Measurements from ENCODE around the gene GGTLC2. TPM values are rescaled to one million over a fixed set of nuclear protein-coding genes. Genes with fewer than 3 reads are reported as not detected.
A peak's percentile ranks its signal among the peaks of the same experiment; 100 is the strongest.
"Not testable (repeated sequence)": the region's sequence is repeated elsewhere in the genome, so short reads cannot be mapped to it uniquely, and the experiment has no call there.

GGTLC2 gene
- total and polyA plus RNA-seq, 7 experiments from 2014 or later = not detected

DNA sequence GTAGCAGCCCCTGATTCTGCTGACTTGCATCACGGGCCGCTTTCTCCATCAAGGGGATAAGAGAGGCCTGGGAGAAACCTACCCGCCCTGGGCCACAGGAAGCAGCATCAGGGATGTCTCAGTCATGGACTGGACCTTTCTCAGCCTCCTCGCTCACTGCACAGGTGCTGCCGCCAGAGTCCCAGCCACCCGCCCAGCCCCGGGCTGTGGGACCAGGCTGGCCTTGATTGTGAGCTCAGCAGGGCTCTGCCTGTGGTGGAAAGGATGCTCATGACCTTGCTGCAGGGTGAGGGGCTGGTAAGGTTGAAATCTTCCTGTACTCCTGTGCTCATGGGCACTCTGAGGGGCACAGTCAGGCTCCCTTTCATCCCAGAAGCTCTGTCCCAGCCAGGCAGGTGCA lies 26.0 kb upstream of the GGTLC2 start:
- no peak for DNase-seq
- Mint-ChIP-seq H3K9me3 (peaks cover 0 to 1% (median 0%) of the 10 kb centered on the region in 11 donors), H3K4me3 (no peak overlapping the region), H3K4me1 (peaks cover 0 to 12% (median 6%) of the 10 kb centered on the region in 7 donors), H3K27me3 (peaks cover 3 to 12% (median 5%) of the 10 kb centered on the region in 5 donors), H3K36me3 (no peaks in the 10 kb centered on the region), H3K27ac (no peak overlapping the region)
- ATAC-seq = no peak
- intact Hi-C loops (cut with micrococcal nuclease) = no loop called here
- Histone ChIP-seq H3K27ac (ENCODE audit: low read depth, low read length) (no peak overlapping the region), H3K27me3 (ENCODE audit: control insufficient read depth in 2 of 2, insufficient read depth in 2 of 2, low read length in 2 of 2) (no peaks in the 10 kb centered on the region), H3K4me1 (ENCODE audit: control insufficient read depth in 2 of 2, insufficient read depth in 2 of 2, low read length in 2 of 2) (no peaks in the 10 kb centered on the region), H3K4me3 (ENCODE audit: low read length) (no peak overlapping the region), H3K36me3 (ENCODE audit: control insufficient read depth in 2 of 3, insufficient read depth in 3 of 3, low read length in 3 of 3) (no peaks in the 10 kb centered on the region), H3K9me3 (ENCODE audit: control insufficient read depth in 2 of 3, low read length in 3 of 3) (no peaks in the 10 kb centered on the region)
- POLR2A ChIA-PET = no interaction called here
- CTCF ChIA-PET = no interaction called here

DNA sequence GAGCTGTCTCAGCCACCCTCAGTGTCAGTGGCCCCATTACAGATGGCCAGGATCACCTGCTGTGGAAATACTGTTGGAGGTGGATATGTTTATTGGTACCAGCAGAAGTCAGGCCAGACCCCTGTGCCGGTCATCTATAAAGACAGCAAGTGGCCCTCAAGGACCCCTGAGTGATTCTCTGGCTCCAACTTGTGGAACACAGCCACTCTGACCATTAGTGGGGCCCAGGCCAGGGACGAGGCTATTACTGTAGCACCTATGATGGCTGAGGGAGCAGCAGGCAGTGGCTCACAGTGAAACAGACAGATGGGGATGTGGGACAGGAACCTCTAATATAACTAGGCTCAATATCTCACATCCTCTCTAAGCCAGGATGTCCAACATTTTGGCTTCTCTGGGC lies 25.5 kb upstream of the GGTLC2 start:
- Mint-ChIP-seq H3K4me3 (no peak overlapping the region), H3K9me3 (peaks cover 0 to 1% (median 0%) of the 10 kb centered on the region in 11 donors), H3K27ac (no peak overlapping the region), H3K4me1 (peaks cover 0 to 12% (median 6%) of the 10 kb centered on the region in 7 donors), H3K36me3 (no peaks in the 10 kb centered on the region), H3K27me3 (peaks cover 3 to 12% (median 5%) of the 10 kb centered on the region in 5 donors)
- intact Hi-C loops (cut with micrococcal nuclease) = no loop called here
- DNase-seq = no peak
- H3K9me3 ChIP-seq (ENCODE audit: control insufficient read depth in 2 of 3, low read length in 3 of 3) = no peaks in the 10 kb centered on the region
- no peaks in the 10 kb centered on the region for H3K36me3 ChIP-seq (ENCODE audit: control insufficient read depth in 2 of 3, insufficient read depth in 3 of 3, low read length in 3 of 3)
- ChIA-PET CTCF (no interaction called here), POLR2A (no interaction called here)
- H3K27ac ChIP-seq (ENCODE audit: low read depth, low read length) = no peak overlapping the region
- no peaks in the 10 kb centered on the region for H3K27me3 ChIP-seq (ENCODE audit: control insufficient read depth in 2 of 2, insufficient read depth in 2 of 2, low read length in 2 of 2)
- no peak overlapping the region for H3K4me3 ChIP-seq (ENCODE audit: low read length)
- no peaks in the 10 kb centered on the region for H3K4me1 ChIP-seq (ENCODE audit: control insufficient read depth in 2 of 2, insufficient read depth in 2 of 2, low read length in 2 of 2)
- no peak for ATAC-seq

DNA sequence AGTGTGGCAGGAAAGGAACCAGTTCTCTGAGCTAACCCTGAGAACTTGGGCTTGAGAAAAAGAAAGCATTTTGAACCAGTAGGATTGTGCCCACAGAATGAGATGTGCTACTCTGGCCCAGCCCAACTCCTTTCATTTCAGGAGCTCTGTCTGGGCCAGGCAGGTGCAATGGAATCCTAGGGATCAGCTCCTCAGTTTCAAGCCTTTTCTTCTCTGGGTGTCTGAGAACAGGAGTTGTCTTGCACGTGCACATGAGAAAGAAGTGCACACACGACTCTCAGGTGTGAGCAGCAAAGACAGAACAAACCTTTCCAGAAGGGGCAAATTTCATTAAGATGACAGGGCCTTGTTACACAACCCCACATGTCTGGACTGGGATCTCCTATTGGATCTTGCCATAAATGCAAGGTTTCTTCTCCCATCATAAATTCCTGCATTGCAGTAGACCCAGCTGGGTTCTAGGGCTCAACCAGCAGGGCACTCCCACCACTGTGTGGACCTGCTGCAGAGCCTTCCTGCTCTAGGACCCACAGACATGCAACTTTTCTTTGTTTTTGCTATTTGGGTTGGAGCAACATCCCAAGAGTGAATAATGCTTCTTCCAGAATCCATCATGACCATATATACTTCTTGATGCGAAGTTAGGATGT lies 24.5 kb upstream of the GGTLC2 start:
- Mint-ChIP-seq H3K4me1 (peaks cover 0 to 12% (median 6%) of the 10 kb centered on the region in 7 donors), H3K9me3 (peaks cover 0 to 9% (median 3%) of the 10 kb centered on the region in 11 donors), H3K27ac (peak overlapping the region in 1 of 9 donors; percentile 65), H3K36me3 (peaks cover 0 to 5% (median 3%) of the 10 kb centered on the region in 5 donors), H3K4me3 (no peak overlapping the region), H3K27me3 (peaks cover 0 to 12% (median 7%) of the 10 kb centered on the region in 5 donors)
- DNase-seq = no peak
- H3K36me3 ChIP-seq (ENCODE audit: control insufficient read depth in 2 of 3, insufficient read depth in 3 of 3, low read length in 3 of 3) = no peaks in the 10 kb centered on the region
- CTCF ChIA-PET = no interaction called here
- H3K4me3 ChIP-seq (ENCODE audit: low read length) = no peak overlapping the region
- no peaks in the 10 kb centered on the region for H3K4me1 ChIP-seq (ENCODE audit: control insufficient read depth in 2 of 2, insufficient read depth in 2 of 2, low read length in 2 of 2)
- H3K27ac ChIP-seq (ENCODE audit: low read depth, low read length) = no peak overlapping the region
- POLR2A ChIA-PET = no interaction called here
- ATAC-seq = no peak
- H3K27me3 ChIP-seq (ENCODE audit: control insufficient read depth in 2 of 2, insufficient read depth in 2 of 2, low read length in 2 of 2) = no peaks in the 10 kb centered on the region
- no peaks in the 10 kb centered on the region for H3K9me3 ChIP-seq (ENCODE audit: control insufficient read depth in 2 of 3, low read length in 3 of 3)
- intact Hi-C loops (cut with micrococcal nuclease) = no loop called here

DNA sequence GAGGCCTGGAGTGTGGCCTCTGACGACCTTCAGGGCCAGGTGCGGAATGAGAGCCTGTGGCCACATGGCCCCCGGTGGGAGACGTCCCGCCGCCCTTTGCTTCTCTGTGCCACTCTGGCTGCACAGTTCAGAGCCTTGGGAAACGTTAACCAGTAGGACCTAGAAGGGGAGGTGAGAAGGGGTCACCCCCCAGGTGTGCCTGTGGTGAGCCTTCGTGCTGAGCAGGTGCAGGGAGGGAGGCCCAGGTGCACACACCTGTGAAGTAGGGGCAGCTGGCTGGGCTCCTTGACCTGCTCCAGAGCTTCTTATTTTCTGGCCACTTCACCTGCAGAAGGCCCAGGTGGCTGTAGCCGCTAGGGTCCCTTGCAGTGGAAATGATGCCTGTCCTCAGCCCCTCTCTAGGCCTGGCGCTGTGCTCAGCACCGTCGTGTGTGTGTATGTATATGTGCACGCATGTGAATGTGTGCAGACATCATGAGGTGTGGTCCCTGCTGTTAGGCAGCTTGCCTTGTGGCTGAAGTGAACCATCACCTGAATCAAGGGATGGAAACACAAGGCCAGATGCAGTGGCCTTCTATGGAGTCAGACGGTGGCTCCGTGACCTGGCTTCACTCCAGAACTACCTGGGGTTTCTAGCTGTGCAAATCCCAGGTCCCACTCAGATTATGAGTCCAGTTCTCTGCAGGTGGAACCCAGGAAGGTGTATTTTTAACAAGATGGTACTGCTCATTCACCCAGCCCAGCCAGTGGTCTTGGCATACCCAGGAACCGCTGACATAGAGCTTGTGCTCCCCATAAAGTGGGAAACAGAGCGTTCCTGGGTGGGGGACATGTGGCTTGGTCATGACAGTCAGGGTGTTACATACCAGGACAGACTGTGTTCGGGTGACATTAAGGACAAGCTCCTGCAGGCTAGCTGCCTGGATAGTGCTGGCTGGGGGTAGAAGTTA lies 15.6 kb upstream of the GGTLC2 start:
- POLR2A ChIA-PET; H3K27me3 ChIP-seq (ENCODE audit: control insufficient read depth in 2 of 2, insufficient read depth in 2 of 2, low read length in 2 of 2); H3K36me3 Mint-ChIP-seq; intact Hi-C loops (cut with micrococcal nuclease); DNase-seq; H3K27ac ChIP-seq (ENCODE audit: low read depth, low read length); H3K4me3 ChIP-seq (ENCODE audit: low read length); H3K4me3 Mint-ChIP-seq; H3K4me1 ChIP-seq (ENCODE audit: control insufficient read depth in 2 of 2, insufficient read depth in 2 of 2, low read length in 2 of 2); CTCF ChIA-PET; H3K27me3 Mint-ChIP-seq; H3K9me3 ChIP-seq (ENCODE audit: control insufficient read depth in 2 of 3, low read length in 3 of 3); ATAC-seq; H3K27ac Mint-ChIP-seq; H3K4me1 Mint-ChIP-seq; H3K36me3 ChIP-seq (ENCODE audit: control insufficient read depth in 2 of 3, insufficient read depth in 3 of 3, low read length in 3 of 3): not testable (repeated sequence)
- H3K9me3 Mint-ChIP-seq = peaks cover 0 to 19% (median 5%) of the 10 kb centered on the region in 11 donors

DNA sequence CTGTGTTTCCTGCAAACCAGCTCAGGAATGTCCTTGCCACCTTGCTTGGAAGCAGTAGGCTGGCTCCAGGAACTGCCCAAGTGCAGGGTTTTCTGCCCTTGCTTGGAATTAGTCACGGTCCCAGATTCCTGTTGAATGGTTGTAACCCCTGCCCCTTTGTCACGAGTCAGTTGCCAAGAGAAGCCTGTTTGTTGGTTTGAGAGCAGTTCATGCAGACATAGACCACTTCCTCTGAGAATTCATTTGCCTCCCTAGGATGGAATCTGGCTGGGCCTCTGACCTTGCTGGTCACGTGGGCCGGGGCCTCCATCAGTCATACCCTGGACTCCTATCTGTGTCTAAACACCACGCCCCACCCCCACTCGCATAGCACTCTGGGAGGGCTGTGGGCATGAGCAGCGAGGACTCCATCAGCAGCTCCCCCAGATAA lies 13.2 kb upstream of the GGTLC2 start:
- H3K27ac Mint-ChIP-seq; DNase-seq; H3K36me3 ChIP-seq (ENCODE audit: control insufficient read depth in 2 of 3, insufficient read depth in 3 of 3, low read length in 3 of 3); H3K4me1 ChIP-seq (ENCODE audit: control insufficient read depth in 2 of 2, insufficient read depth in 2 of 2, low read length in 2 of 2); H3K9me3 ChIP-seq (ENCODE audit: control insufficient read depth in 2 of 3, low read length in 3 of 3); H3K27me3 ChIP-seq (ENCODE audit: control insufficient read depth in 2 of 2, insufficient read depth in 2 of 2, low read length in 2 of 2); ATAC-seq; H3K4me1 Mint-ChIP-seq; H3K27me3 Mint-ChIP-seq; CTCF ChIA-PET; intact Hi-C loops (cut with micrococcal nuclease); POLR2A ChIA-PET; H3K4me3 ChIP-seq (ENCODE audit: low read length); H3K36me3 Mint-ChIP-seq; H3K9me3 Mint-ChIP-seq; H3K4me3 Mint-ChIP-seq; H3K27ac ChIP-seq (ENCODE audit: low read depth, low read length): not testable (repeated sequence)

DNA sequence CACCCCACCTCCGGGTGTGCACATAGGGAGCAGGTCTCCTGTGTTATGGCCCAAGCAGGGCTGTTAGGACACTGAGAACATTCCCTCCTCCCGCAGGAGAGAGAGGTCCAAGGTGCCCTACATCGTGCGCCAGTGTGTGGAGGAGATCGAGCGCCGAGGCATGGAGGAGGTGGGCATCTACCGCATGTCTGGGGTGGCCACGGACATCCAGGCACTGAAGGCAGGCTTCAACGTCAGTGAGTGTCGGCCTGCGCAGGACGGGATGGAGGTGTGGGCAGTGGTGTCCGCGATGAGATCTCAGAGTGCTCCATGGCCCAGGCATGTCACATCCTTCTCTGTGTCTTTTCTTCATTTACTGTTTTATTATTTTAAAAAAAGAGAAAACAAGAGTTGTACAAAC lies 12.2 kb upstream of the GGTLC2 start:
- H3K4me3 ChIP-seq (ENCODE audit: low read length); H3K27me3 Mint-ChIP-seq; H3K9me3 Mint-ChIP-seq; H3K36me3 Mint-ChIP-seq; H3K27ac ChIP-seq (ENCODE audit: low read depth, low read length); CTCF ChIA-PET; H3K4me1 Mint-ChIP-seq; H3K9me3 ChIP-seq (ENCODE audit: control insufficient read depth in 2 of 3, low read length in 3 of 3); POLR2A ChIA-PET; H3K4me1 ChIP-seq (ENCODE audit: control insufficient read depth in 2 of 2, insufficient read depth in 2 of 2, low read length in 2 of 2); ATAC-seq; H3K27ac Mint-ChIP-seq; H3K36me3 ChIP-seq (ENCODE audit: control insufficient read depth in 2 of 3, insufficient read depth in 3 of 3, low read length in 3 of 3); H3K4me3 Mint-ChIP-seq; intact Hi-C loops (cut with micrococcal nuclease); H3K27me3 ChIP-seq (ENCODE audit: control insufficient read depth in 2 of 2, insufficient read depth in 2 of 2, low read length in 2 of 2); DNase-seq: not testable (repeated sequence)

DNA sequence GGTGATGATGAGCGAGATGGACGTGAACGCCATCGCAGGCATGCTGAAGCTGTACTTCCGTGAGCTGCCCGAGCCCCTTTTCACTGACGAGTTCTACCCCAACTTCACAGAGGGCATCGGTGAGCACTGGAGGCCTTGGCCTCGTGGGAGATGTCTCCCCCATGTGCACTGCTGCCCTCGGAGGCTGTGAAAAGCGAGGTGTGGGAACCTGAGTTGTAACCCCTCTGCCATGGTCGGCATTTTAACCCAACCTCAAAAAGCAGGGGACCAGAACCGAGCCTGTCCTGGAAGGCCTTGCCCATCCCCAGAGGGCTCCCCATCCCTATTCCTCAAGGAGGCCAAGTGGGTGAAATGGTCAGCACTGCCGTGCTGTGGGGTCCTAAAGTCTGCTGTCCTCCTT lies 10.9 kb upstream of the GGTLC2 start:
- H3K4me3 ChIP-seq (ENCODE audit: low read length); H3K36me3 Mint-ChIP-seq; H3K27me3 Mint-ChIP-seq; H3K27ac ChIP-seq (ENCODE audit: low read depth, low read length); H3K4me3 Mint-ChIP-seq; ATAC-seq; POLR2A ChIA-PET; H3K4me1 Mint-ChIP-seq; H3K27ac Mint-ChIP-seq; H3K9me3 ChIP-seq (ENCODE audit: control insufficient read depth in 2 of 3, low read length in 3 of 3); intact Hi-C loops (cut with micrococcal nuclease); H3K4me1 ChIP-seq (ENCODE audit: control insufficient read depth in 2 of 2, insufficient read depth in 2 of 2, low read length in 2 of 2); DNase-seq; H3K36me3 ChIP-seq (ENCODE audit: control insufficient read depth in 2 of 3, insufficient read depth in 3 of 3, low read length in 3 of 3); CTCF ChIA-PET; H3K9me3 Mint-ChIP-seq; H3K27me3 ChIP-seq (ENCODE audit: control insufficient read depth in 2 of 2, insufficient read depth in 2 of 2, low read length in 2 of 2): not testable (repeated sequence)

Measured in naive thymus-derived CD4-positive, alpha-beta T cell (primary cell).